WTC11 (cell line): ENCODE results near the gene GTF3C1. TPM values are rescaled to one million over a fixed set of nuclear protein-coding genes. Genes with fewer than 3 reads are reported as not detected.

Source experiments
- ATAC-seq: fragments of 200-7000 bp; cut with Tn5 transposase; 2 replicates; pipeline ENCODE4 v1.10.0; 2021; ENCODE audit warnings: mild to moderate bottlenecking, moderate library complexity
- CTCF ChIA-PET: fragments of 300-600 bp; sonication (Branson Sonifier 250); formaldehyde crosslinking; loops from one replicate; lab custom pipeline; 2021; ENCODE audit warnings: antibody characterized with exemption; lab: Charles Lee
- POLR2A ChIA-PET: fragments of 350-600 bp; sonication (Branson Sonifier 250); formaldehyde crosslinking; loops from one replicate; lab custom pipeline; 2021; ENCODE audit warnings: antibody characterized with exemption; lab: Charles Lee
- DNase-seq: peaks from one replicate; pipeline ENCODE4 v3.0.0; 2021; ENCODE audit warnings: low spot score
- H3K27ac Mint-ChIP-seq: 2 replicates; pipeline ENCODE4 v1.8.0; 2021; ENCODE audit warnings: mixed read lengths
- H3K27me3 Mint-ChIP-seq: 2 replicates; pipeline ENCODE4 v1.8.0; 2021; ENCODE audit warnings: low read depth, mild to moderate bottlenecking, moderate library complexity, mixed read lengths
- H3K36me3 Mint-ChIP-seq: 2 replicates; pipeline ENCODE4 v1.8.0; 2021; ENCODE audit warnings: mixed read lengths
- H3K4me1 Mint-ChIP-seq: 2 replicates; pipeline ENCODE4 v1.8.0; 2022; ENCODE audit warnings: mixed read lengths
- H3K4me3 Mint-ChIP-seq: 2 replicates; pipeline ENCODE4 v1.8.0; 2021; ENCODE audit warnings: mild to moderate bottlenecking, moderate library complexity, mixed read lengths
- H3K9me3 Mint-ChIP-seq: 2 replicates; pipeline ENCODE4 v1.8.0; 2021; ENCODE audit warnings: mixed read lengths
- CREM ChIP-seq: sonication (generic); formaldehyde crosslinking; IDR thresholded peaks from 2 replicates; pipeline ENCODE4 v1.8.1; 2022; ENCODE audit warnings: mild to moderate bottlenecking, missing genetic modification reagents, moderate library complexity
- FOXJ3 ChIP-seq: sonication (generic); formaldehyde crosslinking; IDR thresholded peaks from 2 replicates; pipeline ENCODE4 v1.9.0; 2021; ENCODE audit warnings: missing genetic modification reagents, mild to moderate bottlenecking, borderline replicate concordance
- GTF2I ChIP-seq: fragments of 250-450 bp; sonication (Bioruptor Pico); conservative IDR thresholded peaks from 2 replicates; pipeline ENCODE4 v1.4.0; 2021; ENCODE audit warnings: mild to moderate bottlenecking
- JAZF1 ChIP-seq: fragments of 250-450 bp; sonication (Bioruptor Pico); IDR thresholded peaks from 2 replicates; pipeline ENCODE4 v1.9.0; 2021; ENCODE audit warnings: moderate library complexity, mild to moderate bottlenecking, inconsistent platforms
- NFYB ChIP-seq: sonication (generic); formaldehyde crosslinking; conservative IDR thresholded peaks from 2 replicates; pipeline ENCODE4 v1.8.0; 2022; ENCODE audit warnings: low read depth, missing genetic modification reagents
- NR2C2 ChIP-seq: sonication (generic); formaldehyde crosslinking; IDR thresholded peaks from 2 replicates; pipeline ENCODE4 v1.8.0; 2022; ENCODE audit warnings: mild to moderate bottlenecking, missing genetic modification reagents
- OVOL2 ChIP-seq: fragments of 250-450 bp; sonication (Bioruptor Pico); IDR thresholded peaks from 2 replicates; pipeline ENCODE4 v1.9.0; 2021; ENCODE audit warnings: mild to moderate bottlenecking, borderline replicate concordance
- PRRX2 ChIP-seq: fragments of 250-450 bp; sonication (Bioruptor Pico); IDR thresholded peaks from 2 replicates; pipeline ENCODE4 v1.8.0; 2021; ENCODE audit warnings: mild to moderate bottlenecking
- RORB ChIP-seq: fragments of 250-450 bp; sonication (Bioruptor Pico); IDR thresholded peaks from 2 replicates; pipeline ENCODE4 v1.9.0; 2021; ENCODE audit warnings: mild to moderate bottlenecking
- ZNF219 ChIP-seq: sonication (generic); formaldehyde crosslinking; IDR thresholded peaks from 2 replicates; pipeline ENCODE4 v1.8.0; 2023; ENCODE audit warnings: missing genetic modification reagents, mild to moderate bottlenecking, borderline replicate concordance
- ZNF232 ChIP-seq: sonication (generic); formaldehyde crosslinking; IDR thresholded peaks from 2 replicates; pipeline ENCODE4 v1.8.0; 2022; ENCODE audit warnings: mild to moderate bottlenecking, missing genetic modification reagents
- ZNF263 ChIP-seq: sonication (generic); formaldehyde crosslinking; IDR thresholded peaks from 2 replicates; pipeline ENCODE4 v1.8.1; 2022; ENCODE audit warnings: low read depth, mild to moderate bottlenecking, moderate library complexity, missing genetic modification reagents
- total RNA-seq: library from RNA; stranded (reverse); gene quantifications from 3 replicates; pipeline ENCODE4 v1.2.3, GENCODE V29; 2021
- TF ChIP-seq, protein P1 (sequence below): sonication (generic); formaldehyde crosslinking; IDR thresholded peaks from 2 replicates; pipeline ENCODE4 v1.8.1; 2023; ENCODE audit warnings: mild to moderate bottlenecking, moderate library complexity, missing genetic modification reagents
- TF ChIP-seq, protein P2 (sequence below): sonication (generic); formaldehyde crosslinking; IDR thresholded peaks from 2 replicates; pipeline ENCODE4 v1.8.0; 2022; ENCODE audit warnings: mild to moderate bottlenecking, missing genetic modification reagents
- TF ChIP-seq, protein P3 (sequence below): sonication (generic); formaldehyde crosslinking; IDR thresholded peaks from 2 replicates; pipeline ENCODE4 v1.8.1; 2022; ENCODE audit warnings: mild to moderate bottlenecking, missing genetic modification reagents, moderate library complexity, borderline replicate concordance
- TF ChIP-seq, protein P4 (sequence below): sonication (generic); formaldehyde crosslinking; IDR thresholded peaks from 2 replicates; pipeline ENCODE4 v1.8.1; 2022; ENCODE audit warnings: missing genetic modification reagents, borderline replicate concordance
- TF ChIP-seq, protein P5 (sequence below): sonication (generic); formaldehyde crosslinking; IDR thresholded peaks from 2 replicates; pipeline ENCODE4 v1.8.0; 2022; ENCODE audit warnings: mild to moderate bottlenecking, missing genetic modification reagents

GTF3C1 gene
- total RNA-seq, 1 experiment from 2014 or later = 146 TPM

DNA sequence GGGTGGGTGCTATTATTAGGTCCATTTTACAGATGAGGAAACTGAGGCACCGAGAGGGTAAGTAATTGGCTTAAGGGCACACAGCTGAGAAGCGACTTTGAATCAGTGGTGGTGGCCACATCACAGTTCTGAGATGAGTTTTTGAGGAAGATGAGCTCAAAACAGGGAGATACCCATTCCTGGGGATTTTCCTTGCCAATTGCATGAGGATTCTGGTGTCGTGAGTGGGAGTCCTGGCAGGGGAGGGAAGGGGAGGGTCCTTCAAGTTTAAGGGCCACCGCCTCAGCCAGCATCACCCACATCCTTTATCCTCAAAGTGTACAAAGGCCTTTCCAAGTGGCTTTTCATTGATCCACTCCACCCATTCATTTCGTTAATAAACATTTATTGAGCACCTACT, 102.4 kb downstream of the GTF3C1 start (continued):
- TF ChIP-seq RORB (CRISPR knock-in tag) (no peak), NR2C2 (CRISPR knock-in tag) (no peak), GTF2I (no peak), FOXJ3 (CRISPR knock-in tag) (no peak), ZNF232 (no peak), JAZF1 (CRISPR knock-in tag) (no peak), PRRX2 (CRISPR knock-in tag) (no peak)
- TF ChIP-seq, protein P1, sequence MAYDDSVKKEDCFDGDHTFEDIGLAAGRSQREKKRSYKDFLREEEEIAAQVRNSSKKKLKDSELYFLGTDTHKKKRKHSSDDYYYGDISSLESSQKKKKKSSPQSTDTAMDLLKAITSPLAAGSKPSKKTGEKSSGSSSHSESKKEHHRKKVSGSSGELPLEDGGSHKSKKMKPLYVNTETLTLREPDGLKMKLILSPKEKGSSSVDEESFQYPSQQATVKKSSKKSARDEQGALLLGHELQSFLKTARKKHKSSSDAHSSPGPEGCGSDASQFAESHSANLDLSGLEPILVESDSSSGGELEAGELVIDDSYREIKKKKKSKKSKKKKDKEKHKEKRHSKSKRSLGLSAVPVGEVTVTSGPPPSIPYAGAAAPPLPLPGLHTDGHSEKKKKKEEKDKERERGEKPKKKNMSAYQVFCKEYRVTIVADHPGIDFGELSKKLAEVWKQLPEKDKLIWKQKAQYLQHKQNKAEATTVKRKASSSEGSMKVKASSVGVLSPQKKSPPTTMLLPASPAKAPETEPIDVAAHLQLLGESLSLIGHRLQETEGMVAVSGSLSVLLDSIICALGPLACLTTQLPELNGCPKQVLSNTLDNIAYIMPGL (CRISPR knock-in tag) = no peak
- TF ChIP-seq, protein P2, sequence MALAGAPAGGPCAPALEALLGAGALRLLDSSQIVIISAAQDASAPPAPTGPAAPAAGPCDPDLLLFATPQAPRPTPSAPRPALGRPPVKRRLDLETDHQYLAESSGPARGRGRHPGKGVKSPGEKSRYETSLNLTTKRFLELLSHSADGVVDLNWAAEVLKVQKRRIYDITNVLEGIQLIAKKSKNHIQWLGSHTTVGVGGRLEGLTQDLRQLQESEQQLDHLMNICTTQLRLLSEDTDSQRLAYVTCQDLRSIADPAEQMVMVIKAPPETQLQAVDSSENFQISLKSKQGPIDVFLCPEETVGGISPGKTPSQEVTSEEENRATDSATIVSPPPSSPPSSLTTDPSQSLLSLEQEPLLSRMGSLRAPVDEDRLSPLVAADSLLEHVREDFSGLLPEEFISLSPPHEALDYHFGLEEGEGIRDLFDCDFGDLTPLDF (CRISPR knock-in tag) = no peak

DNA sequence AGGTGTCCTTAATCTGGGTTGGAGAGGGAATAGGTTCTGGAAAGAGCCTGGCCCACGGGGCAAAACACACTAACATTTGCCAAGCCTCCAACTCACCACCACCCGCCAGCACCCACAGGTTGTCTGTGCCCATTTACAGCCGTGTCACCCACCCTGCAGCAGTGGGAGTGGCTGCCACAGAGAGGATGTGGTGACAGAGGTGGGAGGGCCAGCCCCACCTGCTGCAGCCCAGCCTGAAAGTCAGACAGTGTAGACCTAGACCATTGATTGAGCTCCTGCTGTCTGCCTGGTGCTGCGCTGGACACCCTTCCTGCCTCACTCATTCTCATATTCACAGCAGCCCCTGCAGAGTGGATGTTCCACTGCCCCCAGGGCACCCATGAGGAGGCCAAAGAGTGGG, 103.0 kb downstream of the GTF3C1 start:
- ATAC-seq (no peak), DNase-seq (no peak)
- ChIA-PET POLR2A (no interaction called here), CTCF (no interaction called here)
- Mint-ChIP-seq H3K4me3 (no peak overlapping the region), H3K27ac (no peak overlapping the region), H3K9me3 (peaks cover 15% of the 10 kb centered on the region), H3K27me3 (no peaks in the 10 kb centered on the region; the same call in 1 of the 2 replicates), H3K36me3 (peaks cover 12% of the 10 kb centered on the region), H3K4me1 (no peaks in the 10 kb centered on the region)
- TF ChIP-seq OVOL2 (CRISPR knock-in tag) (no peak), ZNF219 (CRISPR knock-in tag) (no peak), ZNF263 (no peak), NFYB (CRISPR knock-in tag) (no peak), CREM (CRISPR knock-in tag) (no peak)
- TF ChIP-seq, protein P3, sequence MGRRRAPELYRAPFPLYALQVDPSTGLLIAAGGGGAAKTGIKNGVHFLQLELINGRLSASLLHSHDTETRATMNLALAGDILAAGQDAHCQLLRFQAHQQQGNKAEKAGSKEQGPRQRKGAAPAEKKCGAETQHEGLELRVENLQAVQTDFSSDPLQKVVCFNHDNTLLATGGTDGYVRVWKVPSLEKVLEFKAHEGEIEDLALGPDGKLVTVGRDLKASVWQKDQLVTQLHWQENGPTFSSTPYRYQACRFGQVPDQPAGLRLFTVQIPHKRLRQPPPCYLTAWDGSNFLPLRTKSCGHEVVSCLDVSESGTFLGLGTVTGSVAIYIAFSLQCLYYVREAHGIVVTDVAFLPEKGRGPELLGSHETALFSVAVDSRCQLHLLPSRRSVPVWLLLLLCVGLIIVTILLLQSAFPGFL (CRISPR knock-in tag) = no peak
- TF ChIP-seq, protein P1 (CRISPR knock-in tag) = no peak
- TF ChIP-seq, protein P4, sequence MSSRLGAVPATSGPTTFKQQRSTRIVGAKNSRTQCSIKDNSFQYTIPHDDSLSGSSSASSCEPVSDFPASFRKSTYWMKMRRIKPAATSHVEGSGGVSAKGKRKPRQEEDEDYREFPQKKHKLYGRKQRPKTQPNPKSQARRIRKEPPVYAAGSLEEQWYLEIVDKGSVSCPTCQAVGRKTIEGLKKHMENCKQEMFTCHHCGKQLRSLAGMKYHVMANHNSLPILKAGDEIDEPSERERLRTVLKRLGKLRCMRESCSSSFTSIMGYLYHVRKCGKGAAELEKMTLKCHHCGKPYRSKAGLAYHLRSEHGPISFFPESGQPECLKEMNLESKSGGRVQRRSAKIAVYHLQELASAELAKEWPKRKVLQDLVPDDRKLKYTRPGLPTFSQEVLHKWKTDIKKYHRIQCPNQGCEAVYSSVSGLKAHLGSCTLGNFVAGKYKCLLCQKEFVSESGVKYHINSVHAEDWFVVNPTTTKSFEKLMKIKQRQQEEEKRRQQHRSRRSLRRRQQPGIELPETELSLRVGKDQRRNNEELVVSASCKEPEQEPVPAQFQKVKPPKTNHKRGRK (CRISPR knock-in tag) = no peak

DNA sequence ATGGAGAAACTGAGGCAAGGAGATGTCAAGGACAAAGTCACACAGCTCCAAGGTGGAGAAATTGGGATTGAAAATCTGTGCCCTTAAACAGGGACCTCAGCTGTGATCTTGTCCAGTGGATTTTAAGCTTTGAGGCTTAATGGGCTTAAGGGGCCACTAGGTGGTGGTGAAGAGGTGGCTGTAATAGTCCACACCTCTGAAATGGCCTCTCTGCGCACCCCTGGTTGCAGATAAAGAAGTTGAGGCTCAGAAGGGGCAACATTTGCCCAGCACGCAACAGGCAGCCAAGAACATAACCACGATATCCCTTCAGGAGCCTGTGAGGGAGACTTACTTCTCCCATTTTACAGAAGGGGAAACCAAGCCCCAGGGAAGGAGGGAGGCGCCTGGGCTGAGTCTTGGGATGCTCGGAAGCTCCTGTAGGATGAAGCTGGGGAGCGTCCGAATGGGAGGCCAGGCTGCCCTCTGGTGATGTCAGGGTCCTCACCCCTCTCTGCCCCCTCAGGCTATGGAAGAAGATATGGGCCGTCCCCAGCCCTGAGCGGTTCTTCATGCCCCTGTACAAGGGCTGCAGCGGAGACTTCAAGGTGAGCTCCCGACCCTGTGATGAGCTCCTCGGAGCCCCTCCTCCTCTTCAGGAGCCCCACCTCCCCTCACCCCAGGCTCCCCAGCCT, 104.1 kb downstream of the GTF3C1 start:
- Mint-ChIP-seq H3K36me3 (peaks cover 12% of the 10 kb centered on the region), H3K4me3 (no peak overlapping the region), H3K27ac (no peak overlapping the region), H3K4me1 (no peaks in the 10 kb centered on the region), H3K27me3 (no peaks in the 10 kb centered on the region; the same call in 1 of the 2 replicates), H3K9me3 (peaks cover 15% of the 10 kb centered on the region)
- DNase-seq = no peak
- TF ChIP-seq ZNF232 = no peak
- TF ChIP-seq, protein P5, sequence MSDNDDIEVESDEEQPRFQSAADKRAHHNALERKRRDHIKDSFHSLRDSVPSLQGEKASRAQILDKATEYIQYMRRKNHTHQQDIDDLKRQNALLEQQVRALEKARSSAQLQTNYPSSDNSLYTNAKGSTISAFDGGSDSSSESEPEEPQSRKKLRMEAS (CRISPR knock-in tag) = no peak
- ChIA-PET POLR2A (no interaction called here), CTCF (interaction anchor here (0.5 to 1.8 kb wide), 4 partner anchors 10 to 335 kb away, joined by 3 to 5 read pairs (median 3); no protein-coding TSS in a partner anchor)
- ATAC-seq = no peak
